ENCODE measurements around the gene PLA2G2E.

DNA sequence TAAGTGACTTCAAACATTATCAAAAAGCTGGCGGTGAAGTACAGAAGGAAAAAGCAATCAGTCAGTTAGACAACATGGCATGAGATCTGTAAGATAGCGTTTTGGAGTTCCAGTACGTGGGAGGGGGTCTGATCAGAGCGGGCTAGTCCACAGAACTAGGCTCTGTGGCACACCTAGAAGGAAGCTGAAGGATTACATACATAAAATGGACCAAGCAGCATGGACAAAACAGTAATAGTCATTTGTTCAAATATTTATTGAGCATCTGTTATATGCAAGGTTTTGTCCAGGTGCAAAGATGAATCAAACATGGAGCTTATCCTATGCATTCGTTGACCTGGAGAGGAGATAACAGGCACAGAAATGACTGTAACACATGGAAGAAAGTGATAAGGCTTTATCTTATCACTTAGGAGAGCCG is 22.9 kb upstream of the PLA2G2E start:
- TF ChIP-seq, protein P1, sequence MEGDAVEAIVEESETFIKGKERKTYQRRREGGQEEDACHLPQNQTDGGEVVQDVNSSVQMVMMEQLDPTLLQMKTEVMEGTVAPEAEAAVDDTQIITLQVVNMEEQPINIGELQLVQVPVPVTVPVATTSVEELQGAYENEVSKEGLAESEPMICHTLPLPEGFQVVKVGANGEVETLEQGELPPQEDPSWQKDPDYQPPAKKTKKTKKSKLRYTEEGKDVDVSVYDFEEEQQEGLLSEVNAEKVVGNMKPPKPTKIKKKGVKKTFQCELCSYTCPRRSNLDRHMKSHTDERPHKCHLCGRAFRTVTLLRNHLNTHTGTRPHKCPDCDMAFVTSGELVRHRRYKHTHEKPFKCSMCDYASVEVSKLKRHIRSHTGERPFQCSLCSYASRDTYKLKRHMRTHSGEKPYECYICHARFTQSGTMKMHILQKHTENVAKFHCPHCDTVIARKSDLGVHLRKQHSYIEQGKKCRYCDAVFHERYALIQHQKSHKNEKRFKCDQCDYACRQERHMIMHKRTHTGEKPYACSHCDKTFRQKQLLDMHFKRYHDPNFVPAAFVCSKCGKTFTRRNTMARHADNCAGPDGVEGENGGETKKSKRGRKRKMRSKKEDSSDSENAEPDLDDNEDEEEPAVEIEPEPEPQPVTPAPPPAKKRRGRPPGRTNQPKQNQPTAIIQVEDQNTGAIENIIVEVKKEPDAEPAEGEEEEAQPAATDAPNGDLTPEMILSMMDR (IDR thresholded peaks at IDR 0.05), result no peak
- no peak for TF ChIP-seq POLR2A (IDR thresholded peaks at IDR 0.05)
- no peak for TF ChIP-seq POLR2AphosphoS5 (IDR thresholded peaks at IDR 0.05)

Data from suprapubic skin (tissue), 4 donors.